Cardiac muscle cell (in vitro differentiated cells and primary cell): ENCODE data around the gene TTC12. TPM values are rescaled to one million over a fixed set of nuclear protein-coding genes. Genes with fewer than 3 reads are reported as not detected.

Experiments
- DNase-seq, 2 donors: peaks; one replicate each; pipeline versions ENCODE4 v3.0.0 to v3.0.0-alpha.2; 2010 to 2017; ENCODE audit warnings: low read depth in 1 of 2, low spot score in 1 of 2
- H3K27ac ChIP-seq: fragments of 200-600 bp; sonication (generic); 2 replicates; pipeline ENCODE4 v1.5.1; 2016
- H3K27me3 ChIP-seq: fragments of 200-600 bp; sonication (generic); 2 replicates; pipeline ENCODE4 v1.6.0; 2016; ENCODE audit warnings: control low read depth
- H3K36me3 ChIP-seq: fragments of 200-600 bp; sonication (generic); 2 replicates; pipeline ENCODE4 v1.5.1; 2016; ENCODE audit warnings: control low read depth
- H3K4me1 ChIP-seq: fragments of 200-600 bp; sonication (generic); 2 replicates; pipeline ENCODE4 v1.8.1; 2017; ENCODE audit warnings: low read depth, mild to moderate bottlenecking, mixed run types
- H3K4me3 ChIP-seq: fragments of 200-600 bp; sonication (generic); 2 replicates; pipeline ENCODE4 v1.5.1; 2016; ENCODE audit warnings: mild to moderate bottlenecking
- H3K9me3 ChIP-seq: fragments of 200-600 bp; sonication (generic); 2 replicates; pipeline ENCODE4 v1.5.1; 2017; ENCODE audit warnings: low read depth, mild to moderate bottlenecking, control low read depth
- CTCF ChIP-seq: IDR thresholded peaks from 2 replicates; pipeline ENCODE4 v1.5.1; 2012; ENCODE audit warnings: low read depth, mild to moderate bottlenecking, low read length
- polyA plus RNA-seq: library from polyadenylated mRNA; unstranded; fragments of >200 nt; fragmentation: Nextera tagmentation; extraction: Ambion mirVana; gene quantifications from 2 replicates; pipeline ENCODE4 v1.2.1, GENCODE V29; 2016
- total RNA-seq: library from RNA; depleted of rRNA; stranded (reverse); fragments of >200 nt; gene quantifications from 2 replicates; pipeline ENCODE4 v1.2.3, GENCODE V29; 2016

TTC12 gene
- total and polyA plus RNA-seq, 2 experiments from 2014 or later = 19.4 to 30.5 TPM

GRCh38 chr11:113351480-113351879 lies 37.1 kb downstream of the TTC12 start:
- H3K4me3 ChIP-seq = no peak overlapping the region

GRCh38 chr11:113356203-113356602 lies 41.8 kb downstream of the TTC12 start:
- Histone ChIP-seq H3K4me3 (no peak overlapping the region), H3K27ac (no peak overlapping the region), H3K27me3 (no peaks in the 10 kb centered on the region), H3K9me3 (no peaks in the 10 kb centered on the region), H3K4me1 (no peaks in the 10 kb centered on the region), H3K36me3 (no peaks in the 10 kb centered on the region)
- no peak for DNase-seq
- no peak for TF ChIP-seq CTCF

More at GRCh38 chr11:113351480-113351879, 37.1 kb downstream of the TTC12 start:
- H3K9me3 ChIP-seq = no peaks in the 10 kb centered on the region
- no peaks in the 10 kb centered on the region for H3K36me3 ChIP-seq
- H3K4me1 ChIP-seq = no peaks in the 10 kb centered on the region
- no peak for TF ChIP-seq CTCF
- H3K27ac ChIP-seq = no peak overlapping the region
- peak in 1 of 2 donors; percentile 66 for DNase-seq
- H3K27me3 ChIP-seq = no peaks in the 10 kb centered on the region

GRCh38 chr11:113363406-113363805 lies 49.0 kb downstream of the TTC12 start:
- Histone ChIP-seq H3K27me3 (no peaks in the 10 kb centered on the region), H3K9me3 (no peaks in the 10 kb centered on the region), H3K36me3 (peaks cover 3% of the 10 kb centered on the region), H3K4me3 (no peak overlapping the region), H3K4me1 (no peaks in the 10 kb centered on the region), H3K27ac (no peak overlapping the region)
- no peak for TF ChIP-seq CTCF
- DNase-seq = no peak

GRCh38 chr11:113363996-113364641 lies 49.7 kb downstream of the TTC12 start:
- H3K27me3 ChIP-seq = no peaks in the 10 kb centered on the region
- DNase-seq = no peak
- H3K4me3 ChIP-seq = no peak overlapping the region
- H3K9me3 ChIP-seq = no peaks in the 10 kb centered on the region
- no peaks in the 10 kb centered on the region for H3K4me1 ChIP-seq
- TF ChIP-seq CTCF = no peak
- peaks cover 3% of the 10 kb centered on the region for H3K36me3 ChIP-seq
- H3K27ac ChIP-seq = no peak overlapping the region

- peaks cover 3% of the 10 kb centered on the region for H3K36me3 ChIP-seq
- no peak for TF ChIP-seq CTCF
Observed at GRCh38 chr11:113365895-113366294, 51.5 kb downstream of the TTC12 start.

More at GRCh38 chr11:113365895-113366294, 51.5 kb downstream of the TTC12 start:
- Histone ChIP-seq H3K27ac (no peak overlapping the region), H3K4me3 (no peak overlapping the region), H3K9me3 (no peaks in the 10 kb centered on the region), H3K27me3 (no peaks in the 10 kb centered on the region), H3K4me1 (no peaks in the 10 kb centered on the region)
- no peak for DNase-seq
